Measurements from ENCODE around the gene HEY2.

Gene HEY2

DNA sequence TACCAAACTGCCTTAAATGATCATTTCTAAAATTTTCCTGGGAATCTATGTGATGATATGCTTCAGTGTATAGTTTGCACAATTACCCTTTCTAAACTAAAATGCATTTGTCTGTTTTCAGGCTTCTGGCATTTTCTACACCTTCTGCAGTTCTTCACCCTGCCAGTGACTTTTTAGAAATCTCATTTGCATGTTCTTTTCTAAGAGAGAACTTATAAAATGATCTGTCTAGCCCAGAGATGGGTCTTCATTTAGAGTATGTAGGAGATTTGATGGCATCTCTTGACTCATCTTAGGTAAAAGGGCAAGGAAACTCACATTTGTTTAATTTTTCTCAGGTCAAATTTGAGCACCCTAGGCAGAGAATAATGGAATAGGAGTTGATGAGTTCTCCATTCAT is 59.2 kb downstream of the HEY2 start:
- no peak for TF ChIP-seq ZFX (IDR thresholded peaks at IDR 0.05)
- TF ChIP-seq, protein P1, sequence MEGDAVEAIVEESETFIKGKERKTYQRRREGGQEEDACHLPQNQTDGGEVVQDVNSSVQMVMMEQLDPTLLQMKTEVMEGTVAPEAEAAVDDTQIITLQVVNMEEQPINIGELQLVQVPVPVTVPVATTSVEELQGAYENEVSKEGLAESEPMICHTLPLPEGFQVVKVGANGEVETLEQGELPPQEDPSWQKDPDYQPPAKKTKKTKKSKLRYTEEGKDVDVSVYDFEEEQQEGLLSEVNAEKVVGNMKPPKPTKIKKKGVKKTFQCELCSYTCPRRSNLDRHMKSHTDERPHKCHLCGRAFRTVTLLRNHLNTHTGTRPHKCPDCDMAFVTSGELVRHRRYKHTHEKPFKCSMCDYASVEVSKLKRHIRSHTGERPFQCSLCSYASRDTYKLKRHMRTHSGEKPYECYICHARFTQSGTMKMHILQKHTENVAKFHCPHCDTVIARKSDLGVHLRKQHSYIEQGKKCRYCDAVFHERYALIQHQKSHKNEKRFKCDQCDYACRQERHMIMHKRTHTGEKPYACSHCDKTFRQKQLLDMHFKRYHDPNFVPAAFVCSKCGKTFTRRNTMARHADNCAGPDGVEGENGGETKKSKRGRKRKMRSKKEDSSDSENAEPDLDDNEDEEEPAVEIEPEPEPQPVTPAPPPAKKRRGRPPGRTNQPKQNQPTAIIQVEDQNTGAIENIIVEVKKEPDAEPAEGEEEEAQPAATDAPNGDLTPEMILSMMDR (conservative IDR thresholded peaks at IDR 0.05): no peak
- no peak overlapping the region for H3K27ac ChIP-seq

DNA sequence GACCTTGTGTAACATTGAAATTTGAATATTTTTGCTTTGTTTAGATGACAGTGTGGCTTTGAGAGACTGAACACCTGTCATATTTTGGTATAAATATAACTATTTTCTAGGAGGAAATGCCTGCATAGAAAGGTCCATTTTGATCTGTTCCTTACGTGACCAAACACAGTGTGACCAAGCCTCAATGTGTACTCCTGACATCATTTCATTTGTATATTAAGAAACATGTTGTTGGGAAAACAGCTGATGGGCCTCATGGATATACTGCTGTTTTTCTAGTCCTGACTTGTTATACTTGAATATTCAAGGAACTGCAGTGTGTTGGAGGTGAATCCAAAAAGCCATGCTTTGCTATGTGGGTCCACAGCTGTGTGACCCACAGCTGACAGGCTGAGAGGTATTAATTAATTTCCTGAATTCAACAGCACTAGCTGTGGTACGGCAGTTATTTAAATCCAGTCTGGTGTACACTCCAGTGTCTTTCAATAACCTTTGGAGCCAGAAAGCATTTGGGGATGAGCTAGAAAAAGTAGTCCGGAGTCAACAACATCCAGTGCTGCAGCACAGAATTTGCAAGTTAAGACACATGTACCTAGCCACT is 60.2 kb downstream of the HEY2 start:
- H3K27ac ChIP-seq: no peak overlapping the region
- TF ChIP-seq, protein P1 (conservative IDR thresholded peaks at IDR 0.05): no peak
- TF ChIP-seq ZFX (IDR thresholded peaks at IDR 0.05): no peak

DNA sequence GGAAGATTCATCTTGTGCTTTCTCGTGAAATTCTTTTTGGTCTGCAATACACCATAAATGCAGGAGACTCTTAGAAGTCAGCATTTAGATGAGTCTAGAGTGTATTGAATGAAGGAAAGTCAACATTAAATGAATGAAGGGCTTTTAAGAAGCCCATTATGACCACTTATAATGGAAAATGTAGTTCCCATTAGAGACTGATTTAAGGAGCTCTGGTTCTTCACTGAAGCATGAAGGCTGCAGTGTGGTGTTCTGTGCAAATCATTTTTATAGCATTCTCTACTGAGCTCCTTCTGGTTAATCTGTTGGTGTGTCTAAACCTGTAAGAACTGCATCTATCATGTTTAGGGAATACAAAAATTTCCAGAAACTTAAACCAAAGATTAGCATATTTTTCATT is 61.0 kb downstream of the HEY2 start:
- no peak for TF ChIP-seq ZFX (IDR thresholded peaks at IDR 0.05)
- TF ChIP-seq, protein P1 (conservative IDR thresholded peaks at IDR 0.05): no peak
- no peak overlapping the region for H3K27ac ChIP-seq

All from C4-2B (cell line).